ENCODE measurements around the gene OTUD3. TPM values are rescaled to one million over a fixed set of nuclear protein-coding genes. Genes with fewer than 3 reads are reported as not detected.
"Not testable (repeated sequence)": the region's sequence is repeated elsewhere in the genome, so short reads cannot be mapped to it uniquely, and the experiment has no call there.

Gene OTUD3
- total and polyA plus RNA-seq, 2 of the 4 experiments (the other 2 are of a cell fraction): 2.9 to 3.1 TPM

GRCh38 chr1:19926296-19927129 lies 44.3 kb downstream of the OTUD3 start (continued):
- no peak for TF ChIP-seq USF2 (IDR thresholded peaks at IDR 0.05; ENCODE audit: low read depth, low read length)

- H2AK9ac ChIP-seq (replicated peaks; ENCODE audit: low read depth, low read length, poor library complexity); BruUV-seq (replicated peaks); DNase-seq; H3K18ac ChIP-seq (ENCODE audit: low read depth, low read length); H2BK20ac ChIP-seq (ENCODE audit: low read depth, low read length); H3K36me3 ChIP-seq (ENCODE audit: control insufficient read depth, insufficient read depth, low read length); ATAC-seq (ENCODE audit: low read depth); H3K9me1 ChIP-seq (ENCODE audit: insufficient read depth, low read length); H3K4ac ChIP-seq (ENCODE audit: low read depth, low read length); H2AFZ ChIP-seq (replicated peaks; ENCODE audit: low read length, poor library complexity); H3K4me3 ChIP-seq (ENCODE audit: insufficient read depth, low read depth, low read length); H3K4me2 ChIP-seq (ENCODE audit: low read depth, low read length); H2BK15ac ChIP-seq (ENCODE audit: low read depth, low read length); intact Hi-C loops (cut with micrococcal nuclease); in situ Hi-C loops (cut with MboI; ENCODE audit: low sequenced_read_pairs); H3K4me1 ChIP-seq (ENCODE audit: control insufficient read depth, insufficient read depth, low read length); H3K56ac ChIP-seq (ENCODE audit: extremely low read depth, insufficient read depth, low read length); H3K9ac ChIP-seq (ENCODE audit: low read depth, low read length); H3K9me3 ChIP-seq (ENCODE audit: control insufficient read depth, insufficient read depth, low read length); POLR2A ChIA-PET (ENCODE audit: unreplicated experiment); H4K91ac ChIP-seq (ENCODE audit: insufficient read depth, low read depth, low read length); H2BK5ac ChIP-seq (ENCODE audit: low read depth, low read length, poor library complexity, severe bottlenecking); H3K27ac ChIP-seq (ENCODE audit: insufficient read depth, low read length); CTCF ChIA-PET; H2BK120ac ChIP-seq (ENCODE audit: low read depth, low read length); H3K14ac ChIP-seq (replicated peaks; ENCODE audit: low read depth, low read length); H3K23ac ChIP-seq (ENCODE audit: low read depth, low read length); H4K5ac ChIP-seq (ENCODE audit: low read depth, low read length); H2AK5ac ChIP-seq (ENCODE audit: low read depth, low read length); H4K20me1 ChIP-seq (ENCODE audit: insufficient read depth, low read length); H3K79me1 ChIP-seq (ENCODE audit: low read depth in 1 of 2, low read length in 2 of 2); H4K8ac ChIP-seq (ENCODE audit: low read depth in 2 of 2, low read length in 2 of 2); dilution Hi-C loops (cut with HindIII; ENCODE audit: low sequenced_read_pairs, unreplicated experiment): not testable (repeated sequence)
- no CpG with 5 or more reads among the region's 3 CpGs for WGBS, 2 experiments (ENCODE audit: extremely low coverage in 2 of 2, insufficient read length in 1 of 2)
- H3K27me3 ChIP-seq (ENCODE audit: control insufficient read depth, insufficient read depth, low read length): peaks cover 12% of the 10 kb centered on the region
Observed at GRCh38 chr1:19927130-19927421, 44.9 kb downstream of the OTUD3 start.

Measured in IMR-90 (cell line).